Mucosa of descending colon (tissue), 3 donors: ENCODE results near the gene RAB3IP. TPM values are rescaled to one million over a fixed set of nuclear protein-coding genes. Genes with fewer than 3 reads are reported as not detected.

Source experiments
- ATAC-seq: fragments of 200-7000 bp; cut with Tn5 transposase; one replicate; pipeline ENCODE4 v1.9.1; 2020; ENCODE audit warnings: mild to moderate bottlenecking, moderate library complexity
- DNase-seq, 3 donors: peaks; one replicate each; pipeline ENCODE4 v3.0.0-alpha.2; 2020
- H3K36me3 ChIP-seq: fragments of 200-600 bp; one replicate; pipeline ENCODE4 v1.8.0; 2021; ENCODE audit warnings: low read depth, mild to moderate bottlenecking
- H3K4me1 ChIP-seq: fragments of 200-600 bp; one replicate; pipeline ENCODE4 v1.8.0; 2021; ENCODE audit warnings: low read depth, mild to moderate bottlenecking
- H3K4me3 ChIP-seq: fragments of 200-600 bp; one replicate; pipeline ENCODE4 v1.8.0; 2021; ENCODE audit warnings: mild to moderate bottlenecking
- H3K9me3 ChIP-seq: fragments of 200-600 bp; one replicate; pipeline ENCODE4 v1.8.0; 2021; ENCODE audit warnings: mild to moderate bottlenecking
- intact Hi-C, 2 donors: fragments of 100-400 bp; cut with DNase I in 1 of 2; cut with micrococcal nuclease in 1 of 2; formaldehyde crosslinking; loops; one replicate each; pipeline versions ENCODE4 v1.11.0 to v1.11.1; 2022; cut with DNase I, micrococcal nuclease
- total RNA-seq, 3 donors: library from RNA; stranded (reverse); fragmentation: NEBNext Ultra II Directional in 2 of 3; extraction: Animal tissue kit (Norgen Biotek cat#: 25700) in 2 of 3; gene quantifications; one replicate each; pipeline versions ENCODE4 v1.2.1 to v1.2.4, GENCODE V29; 2021 to 2023
- TF ChIP-seq, protein P1 (sequence below): fragments of 200-600 bp; IDR thresholded peaks from one replicate; pipeline ENCODE4 v1.8.0; 2022; ENCODE audit warnings: antibody characterized with exemption, mild to moderate bottlenecking
- donor health status: DM: no; HTN: no; CAD: no; lungs with moderate emphysema.
- donor health status: DM: no; HTN: no; CAD: no.
- donor health status: DM: no; HTN: yes; CAD: no.

The RAB3IP gene
- total RNA-seq, 3 donors from 2014 or later, result 19.2 to 57.6 (median 37.4) TPM

DNA sequence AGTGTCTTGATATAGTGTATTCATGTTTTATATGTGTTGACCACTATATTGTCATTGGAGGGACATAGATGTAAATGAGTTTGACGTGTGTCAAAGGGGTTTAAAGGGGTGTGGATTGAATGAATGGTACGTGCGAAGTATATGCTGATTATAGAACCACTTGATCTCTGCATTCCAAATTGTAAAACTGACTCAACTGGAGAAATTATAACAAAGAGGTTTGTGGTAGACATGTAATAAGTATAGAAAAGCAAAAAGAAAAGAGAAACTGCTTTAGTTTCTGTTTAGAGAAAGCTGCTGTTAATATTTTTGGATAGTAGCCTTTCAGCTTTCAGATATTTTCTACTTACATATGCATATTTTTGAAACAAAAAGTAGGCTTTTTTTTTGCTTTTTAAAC, 77.4 kb downstream of the RAB3IP start:
- TF ChIP-seq, protein P1, sequence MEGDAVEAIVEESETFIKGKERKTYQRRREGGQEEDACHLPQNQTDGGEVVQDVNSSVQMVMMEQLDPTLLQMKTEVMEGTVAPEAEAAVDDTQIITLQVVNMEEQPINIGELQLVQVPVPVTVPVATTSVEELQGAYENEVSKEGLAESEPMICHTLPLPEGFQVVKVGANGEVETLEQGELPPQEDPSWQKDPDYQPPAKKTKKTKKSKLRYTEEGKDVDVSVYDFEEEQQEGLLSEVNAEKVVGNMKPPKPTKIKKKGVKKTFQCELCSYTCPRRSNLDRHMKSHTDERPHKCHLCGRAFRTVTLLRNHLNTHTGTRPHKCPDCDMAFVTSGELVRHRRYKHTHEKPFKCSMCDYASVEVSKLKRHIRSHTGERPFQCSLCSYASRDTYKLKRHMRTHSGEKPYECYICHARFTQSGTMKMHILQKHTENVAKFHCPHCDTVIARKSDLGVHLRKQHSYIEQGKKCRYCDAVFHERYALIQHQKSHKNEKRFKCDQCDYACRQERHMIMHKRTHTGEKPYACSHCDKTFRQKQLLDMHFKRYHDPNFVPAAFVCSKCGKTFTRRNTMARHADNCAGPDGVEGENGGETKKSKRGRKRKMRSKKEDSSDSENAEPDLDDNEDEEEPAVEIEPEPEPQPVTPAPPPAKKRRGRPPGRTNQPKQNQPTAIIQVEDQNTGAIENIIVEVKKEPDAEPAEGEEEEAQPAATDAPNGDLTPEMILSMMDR, result no peak
- Histone ChIP-seq H3K4me3 (no peak overlapping the region), H3K4me1 (no peaks in the 10 kb centered on the region), H3K9me3 (no peaks in the 10 kb centered on the region), H3K36me3 (no peaks in the 10 kb centered on the region)
- intact Hi-C loops, result no loop called here
- ATAC-seq (no peak), DNase-seq (no peak)

- no peak for DNase-seq
- TF ChIP-seq, protein P1, result no peak
- H3K4me1 ChIP-seq, result no peaks in the 10 kb centered on the region
- H3K4me3 ChIP-seq, result no peak overlapping the region
- H3K36me3 ChIP-seq, result no peaks in the 10 kb centered on the region
- intact Hi-C loops, result no loop called here
- no peak for ATAC-seq
- H3K9me3 ChIP-seq, result no peaks in the 10 kb centered on the region
Observed at GRCh38 chr12:69821032-69821455, 82.4 kb downstream of the RAB3IP start.

DNA sequence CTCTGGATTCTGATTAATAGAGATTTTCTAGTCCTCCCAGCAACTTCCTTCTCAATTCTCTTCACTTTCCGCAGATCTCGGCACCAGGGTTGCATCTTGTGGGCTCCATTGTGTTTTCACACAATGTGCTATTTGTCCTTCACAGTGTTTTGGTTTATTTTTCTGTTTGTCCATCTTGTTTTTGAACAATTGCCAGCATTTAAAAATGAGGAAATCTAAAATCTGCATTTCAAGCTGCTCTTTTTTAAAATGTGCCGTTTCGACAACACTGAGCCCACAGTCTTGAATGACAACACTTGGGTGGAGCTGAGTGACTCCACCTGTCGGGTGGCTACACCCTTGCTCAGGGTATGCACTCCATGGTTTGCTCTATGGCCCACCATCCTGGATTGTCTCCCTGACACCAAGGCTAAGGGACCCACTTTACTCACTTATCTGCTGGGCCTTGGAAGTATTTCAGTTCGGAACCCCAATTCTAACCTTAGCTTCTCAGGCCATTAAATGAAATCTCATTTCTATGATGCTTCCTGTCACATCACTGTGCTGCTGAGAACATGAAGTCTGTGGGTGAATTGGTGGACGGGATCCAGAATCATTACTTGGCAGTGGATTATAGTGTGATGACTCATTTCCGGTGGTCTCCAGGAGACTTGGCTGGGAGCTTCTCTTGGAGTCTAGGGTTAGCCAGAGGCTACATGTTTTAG, 82.9 kb downstream of the RAB3IP start:
- no peaks in the 10 kb centered on the region for H3K9me3 ChIP-seq
- ATAC-seq, result no peak
- no peak overlapping the region for H3K4me3 ChIP-seq
- no peaks in the 10 kb centered on the region for H3K36me3 ChIP-seq
- intact Hi-C loops, result no loop called here
- TF ChIP-seq, protein P1, result no peak
- H3K4me1 ChIP-seq, result no peaks in the 10 kb centered on the region
- DNase-seq, result no peak

- TF ChIP-seq, protein P1, result no peak
- no peak for ATAC-seq
- Histone ChIP-seq H3K36me3 (no peaks in the 10 kb centered on the region), H3K9me3 (no peaks in the 10 kb centered on the region), H3K4me3 (no peak overlapping the region), H3K4me1 (no peaks in the 10 kb centered on the region)
- no peak for DNase-seq
- intact Hi-C loops, result no loop called here
Observed at GRCh38 chr12:69822201-69822860, 83.7 kb downstream of the RAB3IP start.

- Histone ChIP-seq H3K36me3 (no peaks in the 10 kb centered on the region), H3K9me3 (no peaks in the 10 kb centered on the region), H3K4me3 (no peak overlapping the region), H3K4me1 (no peaks in the 10 kb centered on the region)
- ATAC-seq (no peak), DNase-seq (no peak)
- intact Hi-C loops, result no loop called here
- TF ChIP-seq, protein P1, result no peak
Observed at GRCh38 chr12:69824028-69824427, 85.4 kb downstream of the RAB3IP start.
